DOHH2 (cell line): Measurements from ENCODE around the gene MTFR2.
A peak's percentile ranks its signal among the peaks of the same experiment; 100 is the strongest.

ENCODE experiments used
- H3F3A ChIP-seq: fragments of 200-600 bp; sonication (generic), shearing (Covaris generic); 2 replicates; pipeline ENCODE4 v1.6.0; 2016; ENCODE audit warnings: antibody characterized with exemption, mild to moderate bottlenecking; ENCODE audit not compliant: control insufficient read depth, insufficient read depth
- H3K27ac ChIP-seq: fragments of 200-600 bp; sonication (generic); 2 replicates; pipeline ENCODE4 v1.5.1; 2014; ENCODE audit warnings: low read depth, mild to moderate bottlenecking, low read length, moderate library complexity
- H3K27me3 ChIP-seq: fragments of 200-600 bp; sonication (generic); 2 replicates; pipeline ENCODE4 v1.6.1; 2014; ENCODE audit warnings: mild to moderate bottlenecking, low read length, mixed read lengths; ENCODE audit not compliant: control insufficient read depth
- H3K36me3 ChIP-seq: fragments of 200-600 bp; sonication (generic); 2 replicates; pipeline ENCODE4 v1.6.1; 2014; ENCODE audit warnings: mild to moderate bottlenecking, low read length, moderate library complexity, mixed read lengths; ENCODE audit not compliant: control insufficient read depth
- H3K4me1 ChIP-seq: fragments of 200-600 bp; sonication (generic); 2 replicates; pipeline ENCODE4 v1.6.1; 2014; ENCODE audit warnings: mild to moderate bottlenecking, low read length, mixed read lengths; ENCODE audit not compliant: control insufficient read depth
- H3K4me2 ChIP-seq: fragments of 200-600 bp; sonication (generic); 2 replicates; pipeline ENCODE4 v1.6.0; 2014; ENCODE audit warnings: mild to moderate bottlenecking, low read length, moderate library complexity
- H3K4me3 ChIP-seq: fragments of 200-600 bp; sonication (generic); 2 replicates; pipeline ENCODE4 v1.5.1; 2014; ENCODE audit warnings: mild to moderate bottlenecking, low read length, mixed read lengths
- H3K79me2 ChIP-seq: fragments of 200-600 bp; sonication (generic); 2 replicates; pipeline ENCODE4 v1.6.1; 2014; ENCODE audit warnings: mild to moderate bottlenecking, low read length, mixed read lengths; ENCODE audit not compliant: control insufficient read depth
- H3K9me2 ChIP-seq: fragments of 200-600 bp; sonication (generic); replicated peaks from 2 replicates; pipeline ENCODE4 v1.6.1; 2014; ENCODE audit warnings: mild to moderate bottlenecking, low read length, mixed read lengths; ENCODE audit not compliant: control insufficient read depth
- H3K9me3 ChIP-seq: fragments of 200-600 bp; sonication (generic); 2 replicates; pipeline ENCODE4 v1.6.1; 2014; ENCODE audit warnings: antibody characterized with exemption, low read length, mixed read lengths; ENCODE audit not compliant: control insufficient read depth, insufficient read depth
- H4K20me1 ChIP-seq: fragments of 200-600 bp; sonication (generic); 2 replicates; pipeline ENCODE4 v1.6.0; 2014; ENCODE audit warnings: low read depth, mild to moderate bottlenecking, antibody characterized with exemption, low read length, moderate library complexity; ENCODE audit not compliant: control insufficient read depth, insufficient read depth
- CTCF ChIP-seq: fragments of 200-600 bp; sonication (generic); IDR thresholded peaks from one replicate; pipeline ENCODE4 v1.5.1; 2014; ENCODE audit warnings: antibody characterized with exemption, mild to moderate bottlenecking, low read depth, low read length; ENCODE audit not compliant: poor library complexity, severe bottlenecking
- EZH2phosphoT487 ChIP-seq: fragments of 200-600 bp; sonication (generic); IDR thresholded peaks from 2 replicates; pipeline ENCODE4 v1.6.1; 2017; ENCODE audit warnings: borderline replicate concordance, mild to moderate bottlenecking, antibody characterized with exemption, low read length, moderate library complexity, mixed read lengths

Gene MTFR2

GRCh38 chr6:136249811-136250685 lies at the start of gene MTFR2:
Gene MTFR2 (minus strand): TSS chr6:136250311. CDS start chr6:136249099, 1,212 bp downstream.
- peaks cover 39% of the 10 kb centered on the region for H3F3A ChIP-seq
- peak within 1 kb of the TSS; percentile 94 for H3K4me2 ChIP-seq
- H3K9me2 ChIP-seq = no peaks in the 10 kb centered on the region
- no peak for TF ChIP-seq EZH2phosphoT487
- TF ChIP-seq CTCF = no peak
- H3K4me3 ChIP-seq = peak within 1 kb of the TSS; percentile 99
- H3K79me2 ChIP-seq = peaks cover 51% of the 10 kb centered on the region
- H3K27ac ChIP-seq = peak within 1 kb of the TSS; percentile 51
- H3K36me3 ChIP-seq = peaks cover 49% of the 10 kb centered on the region
- no peaks in the 10 kb centered on the region for H4K20me1 ChIP-seq
- peaks cover 26% of the 10 kb centered on the region for H3K4me1 ChIP-seq
- no peaks in the 10 kb centered on the region for H3K27me3 ChIP-seq
- peaks cover 3% of the 10 kb centered on the region; the same call in 1 of the 2 replicates for H3K9me3 ChIP-seq

DNA sequence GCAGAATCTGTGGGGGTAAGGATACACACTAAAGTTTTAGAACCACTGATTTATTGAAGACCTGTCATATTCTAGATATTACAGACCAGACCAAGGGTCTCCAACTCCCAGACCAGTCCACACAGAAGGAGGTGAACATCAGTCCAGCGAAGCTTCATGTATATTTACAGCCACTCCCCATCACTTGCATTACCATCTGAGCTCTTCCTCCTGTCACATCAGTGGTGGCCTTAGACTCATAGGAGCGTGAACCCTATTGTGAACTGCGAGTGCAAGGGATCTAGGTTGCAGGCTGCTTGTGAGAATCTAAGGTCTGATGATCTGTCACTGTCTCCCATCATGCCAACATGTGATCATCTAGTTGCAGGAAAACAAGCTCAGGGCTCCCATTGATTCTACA lies 44.5 kb upstream of the MTFR2 start:
- no peak overlapping the region for H3K4me2 ChIP-seq

GRCh38 chr6:136290410-136291010 lies 40.4 kb upstream of the MTFR2 start:
- Histone ChIP-seq H3K4me3 (peak overlapping the region; percentile 93), H3K4me2 (peak overlapping the region; percentile 93), H3K9me3 (no peaks in the 10 kb centered on the region), H3K9me2 (no peaks in the 10 kb centered on the region), H3K27ac (peak overlapping the region; percentile 96), H3F3A (peaks cover 13% of the 10 kb centered on the region), H4K20me1 (peaks cover 27% of the 10 kb centered on the region), H3K79me2 (peaks cover 45% of the 10 kb centered on the region), H3K36me3 (peaks cover 37% of the 10 kb centered on the region), H3K27me3 (no peaks in the 10 kb centered on the region), H3K4me1 (peaks cover 42% of the 10 kb centered on the region)
- TF ChIP-seq CTCF (no peak), EZH2phosphoT487 (no peak)

More for the DNA sequence above, 44.5 kb upstream of the MTFR2 start:
- Histone ChIP-seq H4K20me1 (no peaks in the 10 kb centered on the region), H3K4me3 (no peak overlapping the region), H3K27me3 (no peaks in the 10 kb centered on the region), H3K9me3 (no peaks in the 10 kb centered on the region), H3K27ac (no peak overlapping the region), H3K4me1 (peaks cover 16% of the 10 kb centered on the region), H3K36me3 (peaks cover 4% of the 10 kb centered on the region; the same call in 1 of the 2 replicates), H3K9me2 (no peaks in the 10 kb centered on the region), H3F3A (peaks cover 13% of the 10 kb centered on the region), H3K79me2 (peaks cover 4% of the 10 kb centered on the region)
- no peak for TF ChIP-seq EZH2phosphoT487
- TF ChIP-seq CTCF = no peak
